Endothelial cell of umbilical vein (primary cell): ENCODE data around the gene UBASH3A.

Experiments used
- EZH2 ChIP-seq: IDR thresholded peaks from 2 replicates; pipeline ENCODE4 v1.6.1; 2012; ENCODE audit warnings: borderline replicate concordance, low read depth, mild to moderate bottlenecking, moderate library complexity, low read length, inconsistent platforms; ENCODE audit not compliant: severe bottlenecking
- FOS ChIP-seq: IDR thresholded peaks from 2 replicates; pipeline ENCODE4 v1.6.1; 2011; ENCODE audit warnings: mild to moderate bottlenecking, low read length, moderate library complexity, borderline replicate concordance; ENCODE audit not compliant: insufficient read depth
- JUN ChIP-seq: IDR thresholded peaks from 2 replicates; pipeline ENCODE4 v1.6.1; 2011; ENCODE audit warnings: borderline replicate concordance, low read depth; ENCODE audit not compliant: insufficient read length, insufficient read depth
- MYC ChIP-seq: IDR thresholded peaks from one replicate; pipeline ENCODE4 v1.6.1; 2011; ENCODE audit warnings: mild to moderate bottlenecking, low read depth, low read length
- POLR2A ChIP-seq: IDR thresholded peaks from 2 replicates; pipeline ENCODE4 v1.6.1; 2012; ENCODE audit warnings: low read depth, mild to moderate bottlenecking, control low read depth, low read length
- POLR2AphosphoS5 ChIP-seq: IDR thresholded peaks from 2 replicates; pipeline ENCODE4 v1.6.1; 2012; ENCODE audit warnings: low read depth, mild to moderate bottlenecking, control low read depth, low read length, moderate library complexity; ENCODE audit not compliant: insufficient read depth
- TF ChIP-seq, protein P1 (sequence below), 2 donors: IDR thresholded peaks; 1 replicate in 1 of 2; 2 replicates in 1 of 2; pipeline ENCODE4 v1.5.1; 2011; ENCODE audit warnings: low read length in 2 of 2, mild to moderate bottlenecking in 2 of 2, moderate library complexity in 2 of 2, control low read depth in 1 of 2, inconsistent platforms in 1 of 2, low read depth in 1 of 2; ENCODE audit not compliant: insufficient read depth in 1 of 2; ENCODE audit errors: extremely low read depth in 1 of 2
- TF ChIP-seq, protein P2 (sequence below): IDR thresholded peaks from 2 replicates; pipeline ENCODE4 v1.6.1; 2011; ENCODE audit not compliant: insufficient read depth, insufficient read length

DNA sequence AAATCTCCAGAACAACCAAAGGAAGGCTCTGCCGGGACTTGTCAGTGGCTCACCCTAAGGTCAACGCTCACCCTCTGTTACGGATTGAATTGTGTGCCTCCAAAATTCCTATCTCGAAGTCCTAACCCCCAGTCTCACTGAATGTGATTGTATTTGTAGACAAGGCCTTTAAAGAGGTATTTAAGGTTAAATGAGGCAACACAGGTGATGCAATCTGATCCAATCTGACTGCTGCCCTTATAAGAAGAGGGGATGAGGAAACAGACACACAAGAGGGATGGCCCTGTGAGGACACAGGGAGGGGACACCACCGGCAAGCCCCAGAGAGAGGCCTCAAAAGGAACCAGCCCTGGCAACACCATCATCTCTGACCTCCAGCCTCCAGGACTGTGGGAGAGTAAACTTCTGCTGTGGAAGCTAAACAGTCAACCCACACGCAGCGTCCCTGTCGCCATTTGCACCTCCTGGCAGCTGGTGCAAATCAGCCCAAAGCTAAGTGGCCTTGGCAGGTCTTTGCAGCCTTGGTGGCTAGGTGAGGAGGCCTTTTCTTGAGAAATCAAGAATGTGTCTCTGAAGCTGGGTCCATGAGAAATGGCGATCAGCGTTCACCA, 24.2 kb downstream of the UBASH3A start:
- TF ChIP-seq POLR2AphosphoS5, result no peak
- TF ChIP-seq EZH2, result no peak
- TF ChIP-seq, protein P1, sequence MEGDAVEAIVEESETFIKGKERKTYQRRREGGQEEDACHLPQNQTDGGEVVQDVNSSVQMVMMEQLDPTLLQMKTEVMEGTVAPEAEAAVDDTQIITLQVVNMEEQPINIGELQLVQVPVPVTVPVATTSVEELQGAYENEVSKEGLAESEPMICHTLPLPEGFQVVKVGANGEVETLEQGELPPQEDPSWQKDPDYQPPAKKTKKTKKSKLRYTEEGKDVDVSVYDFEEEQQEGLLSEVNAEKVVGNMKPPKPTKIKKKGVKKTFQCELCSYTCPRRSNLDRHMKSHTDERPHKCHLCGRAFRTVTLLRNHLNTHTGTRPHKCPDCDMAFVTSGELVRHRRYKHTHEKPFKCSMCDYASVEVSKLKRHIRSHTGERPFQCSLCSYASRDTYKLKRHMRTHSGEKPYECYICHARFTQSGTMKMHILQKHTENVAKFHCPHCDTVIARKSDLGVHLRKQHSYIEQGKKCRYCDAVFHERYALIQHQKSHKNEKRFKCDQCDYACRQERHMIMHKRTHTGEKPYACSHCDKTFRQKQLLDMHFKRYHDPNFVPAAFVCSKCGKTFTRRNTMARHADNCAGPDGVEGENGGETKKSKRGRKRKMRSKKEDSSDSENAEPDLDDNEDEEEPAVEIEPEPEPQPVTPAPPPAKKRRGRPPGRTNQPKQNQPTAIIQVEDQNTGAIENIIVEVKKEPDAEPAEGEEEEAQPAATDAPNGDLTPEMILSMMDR (IDR thresholded peaks at IDR 0.05; ENCODE audit: extremely low read depth in 1 of 2, insufficient read depth in 1 of 2, low read depth in 1 of 2, low read length in 2 of 2), result no peak
- TF ChIP-seq POLR2A, result no peak
- no peak for TF ChIP-seq JUN
- TF ChIP-seq MYC, result no peak
- TF ChIP-seq, protein P2, sequence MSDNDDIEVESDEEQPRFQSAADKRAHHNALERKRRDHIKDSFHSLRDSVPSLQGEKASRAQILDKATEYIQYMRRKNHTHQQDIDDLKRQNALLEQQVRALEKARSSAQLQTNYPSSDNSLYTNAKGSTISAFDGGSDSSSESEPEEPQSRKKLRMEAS, result no peak
- no peak for TF ChIP-seq FOS
